ENCODE data around the gene ADGRG4.
"Not testable (repeated sequence)": the region's sequence is repeated elsewhere in the genome, so short reads cannot be mapped to it uniquely, and the experiment has no call there.

The ADGRG4 gene

GRCh38 chrX:136380010-136380769 is 79.4 kb downstream of the ADGRG4 start:
- no peak for DNase-seq (ENCODE audit: extremely low read depth in 1 of 2, low read depth in 1 of 2)

GRCh38 chrX:136386173-136386572 is 85.4 kb downstream of the ADGRG4 start:
- DNase-seq (ENCODE audit: extremely low read depth in 1 of 2, low read depth in 1 of 2) = no peak

DNA sequence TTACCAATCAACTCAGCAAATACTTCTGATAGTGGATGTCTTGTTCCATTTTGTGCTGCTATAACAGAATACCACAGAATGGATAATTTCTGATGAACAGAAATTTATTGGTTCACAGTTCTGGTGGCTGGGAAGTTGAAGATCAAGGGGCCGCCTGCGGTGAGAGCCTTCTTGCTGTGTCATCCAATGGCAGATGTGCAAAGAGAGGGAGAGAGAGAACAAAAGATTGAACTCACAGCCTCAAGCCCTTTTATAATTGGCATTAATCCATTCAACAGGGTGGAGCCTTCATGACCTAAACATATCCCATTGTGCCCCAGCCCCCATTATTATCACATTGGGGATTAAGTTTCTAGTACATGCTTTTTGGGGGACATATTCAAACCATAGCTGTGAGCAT is 86.1 kb downstream of the ADGRG4 start:
- no peak for DNase-seq (ENCODE audit: extremely low read depth in 1 of 2, low read depth in 1 of 2)

DNA sequence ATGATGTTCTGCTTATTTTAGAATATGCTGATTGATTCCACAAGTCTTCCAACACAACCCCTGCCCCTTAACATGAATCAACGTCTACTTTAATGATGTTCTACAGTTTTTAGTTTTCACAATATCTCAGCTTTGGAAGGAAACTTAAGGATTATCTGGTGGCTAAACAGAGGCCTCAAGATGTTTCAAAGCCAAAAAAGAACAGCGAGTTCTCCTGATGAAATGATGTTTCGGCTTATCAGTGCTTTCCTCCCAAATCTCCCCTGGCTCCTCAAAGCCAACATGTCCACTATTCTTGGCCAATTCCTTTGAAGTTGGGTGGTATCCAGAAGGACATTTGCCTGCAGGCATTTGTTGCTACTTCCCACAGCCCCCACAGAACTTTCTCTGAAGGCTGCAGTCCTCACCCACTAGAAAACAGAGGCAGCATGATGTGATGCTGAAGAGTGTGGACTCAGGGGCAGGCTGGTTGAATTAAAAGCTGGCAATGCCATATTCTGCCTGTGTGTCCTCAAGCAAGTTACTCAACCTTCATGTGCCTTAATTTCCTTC is 87.3 kb downstream of the ADGRG4 start:
- DNase-seq (ENCODE audit: extremely low read depth in 1 of 2, low read depth in 1 of 2) = no peak

DNA sequence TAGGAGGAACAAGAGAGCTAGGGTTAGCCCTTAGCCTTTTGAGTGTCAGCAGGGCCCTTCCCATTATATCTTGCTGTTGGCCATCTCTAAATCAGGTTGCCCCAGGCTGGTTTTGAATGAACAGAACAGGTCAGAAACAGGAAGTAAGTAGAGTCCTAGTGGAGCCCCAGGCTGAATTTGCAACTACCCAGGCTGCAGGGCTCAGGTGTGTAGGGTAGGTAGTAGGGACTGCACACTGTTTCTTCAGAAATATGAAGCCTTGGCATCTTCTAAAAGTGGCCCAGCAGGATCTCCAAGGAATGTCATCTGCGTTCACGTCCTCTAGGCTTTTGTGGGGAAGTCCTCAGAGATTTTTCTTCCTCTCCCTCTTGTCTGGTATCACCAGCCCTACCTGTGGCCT is 90.2 kb downstream of the ADGRG4 start:
- DNase-seq (ENCODE audit: extremely low read depth in 1 of 2, low read depth in 1 of 2) = no peak

GRCh38 chrX:136395271-136395670 is 94.5 kb downstream of the ADGRG4 start:
- DNase-seq (ENCODE audit: extremely low read depth in 1 of 2, low read depth in 1 of 2) = no peak

DNA sequence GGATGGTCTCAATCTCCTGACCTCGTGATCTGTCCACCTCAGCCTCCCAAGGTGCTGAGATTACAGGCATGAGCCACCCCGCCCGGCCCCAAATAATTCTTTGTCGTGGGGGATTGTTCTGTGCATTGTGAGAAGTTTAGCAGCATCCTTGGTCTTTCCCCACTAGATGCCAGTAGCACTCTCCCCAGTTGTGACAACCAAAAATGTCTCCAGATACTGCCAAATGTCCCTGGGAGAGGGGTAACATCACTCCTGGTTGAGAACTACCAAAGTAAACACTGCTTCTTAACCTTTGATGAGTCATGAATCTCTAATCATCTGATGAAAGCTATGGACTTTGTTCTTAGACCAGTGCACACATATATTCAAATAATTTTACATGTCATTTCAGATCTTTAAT is 96.2 kb downstream of the ADGRG4 start:
- DNase-seq (ENCODE audit: extremely low read depth in 1 of 2, low read depth in 1 of 2) = no peak

DNA sequence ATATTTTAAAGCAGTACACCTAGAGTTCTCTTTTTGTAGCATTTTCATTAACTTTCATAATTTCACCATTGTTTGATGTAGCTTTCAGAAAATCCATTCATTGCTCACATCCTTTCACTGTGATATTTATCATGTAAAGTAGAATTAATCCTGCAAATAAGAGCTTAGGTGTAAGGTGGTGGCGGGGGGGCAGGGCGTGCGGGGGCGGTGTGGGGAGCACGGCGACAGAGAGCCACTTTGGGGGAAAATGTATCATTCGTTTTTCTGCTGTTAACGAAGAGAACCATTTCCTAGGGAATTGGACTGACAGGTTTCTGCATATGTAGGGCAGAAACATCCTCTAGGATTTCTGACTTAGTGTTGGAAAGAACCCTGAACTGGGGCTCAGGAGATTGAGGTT is 104.4 kb downstream of the ADGRG4 start:
- no peak for DNase-seq (ENCODE audit: extremely low read depth in 1 of 2, low read depth in 1 of 2)

DNA sequence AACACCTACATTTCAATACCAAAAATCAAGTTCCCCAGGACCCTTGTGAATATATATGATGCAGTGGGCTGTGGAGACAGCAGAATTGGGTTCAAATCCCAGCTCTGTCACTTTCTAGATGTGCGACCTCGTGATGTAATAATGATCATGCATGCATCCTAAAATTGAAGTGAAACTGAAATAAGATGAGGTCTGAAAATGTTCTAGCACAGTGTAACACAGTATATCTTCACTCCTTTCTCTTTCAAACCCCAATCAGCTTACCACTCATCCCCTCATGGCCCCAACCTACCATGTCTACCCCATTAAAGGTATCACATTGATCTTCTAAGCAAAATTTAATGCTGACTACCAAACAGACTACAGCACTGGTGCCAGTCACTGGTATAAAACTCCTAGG is 117.0 kb downstream of the ADGRG4 start:
- DNase-seq (ENCODE audit: extremely low read depth in 1 of 2, low read depth in 1 of 2) = no peak

DNA sequence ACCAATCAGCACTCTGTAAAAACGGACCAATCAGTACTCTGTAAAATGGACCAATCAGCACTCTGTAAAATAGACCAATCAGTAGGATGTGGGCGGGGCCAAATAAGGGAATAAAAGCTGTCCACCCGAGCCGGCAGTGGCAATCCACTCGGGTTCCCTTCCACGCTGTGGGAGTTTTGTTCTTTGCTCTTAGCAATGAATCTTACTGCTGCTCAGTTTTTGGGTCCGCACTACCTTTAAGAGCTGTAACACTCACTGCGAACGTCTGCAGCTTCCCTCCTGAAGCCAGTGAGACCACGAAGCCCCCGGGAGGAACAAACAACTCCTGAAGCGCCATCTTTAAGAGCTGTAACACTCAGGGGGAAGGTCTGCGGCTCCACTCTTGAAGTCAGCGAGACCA is 120.6 kb downstream of the ADGRG4 start:
- no peak for DNase-seq (ENCODE audit: extremely low read depth in 1 of 2, low read depth in 1 of 2)

GRCh38 chrX:136423724-136424123 is 123.0 kb downstream of the ADGRG4 start:
- DNase-seq (ENCODE audit: extremely low read depth in 1 of 2, low read depth in 1 of 2) = no peak

GRCh38 chrX:136425996-136426395 is 125.2 kb downstream of the ADGRG4 start:
- no peak for DNase-seq (ENCODE audit: extremely low read depth in 1 of 2, low read depth in 1 of 2)

- no peak for DNase-seq (ENCODE audit: extremely low read depth in 1 of 2, low read depth in 1 of 2)
Observed at GRCh38 chrX:136431625-136432024, 130.9 kb downstream of the ADGRG4 start.

DNA sequence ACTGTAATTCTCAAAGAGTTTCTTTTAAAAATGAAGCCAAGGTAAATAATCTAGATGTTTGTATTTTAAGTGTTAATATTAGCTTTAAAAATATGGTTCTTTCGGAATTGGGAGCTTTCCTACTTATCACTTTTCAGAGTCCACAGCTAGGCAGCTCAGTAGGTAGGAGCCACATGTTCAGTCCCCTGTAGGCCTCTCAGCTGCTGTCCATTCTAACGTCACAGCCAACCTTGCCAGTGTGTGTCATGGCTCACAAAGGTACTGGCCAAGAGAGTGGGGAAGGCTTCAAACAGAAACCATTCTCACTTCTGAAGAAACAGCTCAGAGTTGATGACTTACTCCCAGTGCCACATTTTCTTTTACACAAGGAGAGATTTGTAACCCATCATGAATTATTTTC is 137.0 kb downstream of the ADGRG4 start:
- no peak for DNase-seq (ENCODE audit: extremely low read depth in 1 of 2, low read depth in 1 of 2)

GRCh38 chrX:136438192-136438591 is 137.4 kb downstream of the ADGRG4 start:
- DNase-seq (ENCODE audit: extremely low read depth in 1 of 2, low read depth in 1 of 2) = no peak

GRCh38 chrX:136445674-136446073 is 144.9 kb downstream of the ADGRG4 start:
- DNase-seq (ENCODE audit: extremely low read depth in 1 of 2, low read depth in 1 of 2) = not testable (repeated sequence)

- DNase-seq (ENCODE audit: extremely low read depth in 1 of 2, low read depth in 1 of 2) = no peak
Observed at GRCh38 chrX:136446208-136446607, 145.4 kb downstream of the ADGRG4 start.

DNA sequence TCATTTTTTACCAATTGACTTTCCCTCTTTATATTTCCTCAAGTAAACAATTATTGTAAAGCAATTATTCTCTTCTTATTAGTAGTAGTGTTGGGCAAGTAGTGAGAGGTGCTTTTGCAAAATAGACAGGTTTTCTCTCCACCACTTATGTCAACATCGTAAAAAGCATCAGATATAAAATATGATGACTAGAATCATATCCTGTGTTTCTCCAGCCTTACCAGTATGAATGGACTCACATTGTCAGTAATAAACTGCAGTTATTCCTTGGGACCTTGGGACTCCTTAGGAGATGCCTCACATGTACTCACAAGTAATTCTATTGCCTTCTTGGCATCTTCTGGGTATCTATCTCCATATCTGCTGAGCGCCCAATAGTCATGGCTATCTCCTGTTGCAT is 146.5 kb downstream of the ADGRG4 start:
- no peak for DNase-seq (ENCODE audit: extremely low read depth in 1 of 2, low read depth in 1 of 2)

DNA sequence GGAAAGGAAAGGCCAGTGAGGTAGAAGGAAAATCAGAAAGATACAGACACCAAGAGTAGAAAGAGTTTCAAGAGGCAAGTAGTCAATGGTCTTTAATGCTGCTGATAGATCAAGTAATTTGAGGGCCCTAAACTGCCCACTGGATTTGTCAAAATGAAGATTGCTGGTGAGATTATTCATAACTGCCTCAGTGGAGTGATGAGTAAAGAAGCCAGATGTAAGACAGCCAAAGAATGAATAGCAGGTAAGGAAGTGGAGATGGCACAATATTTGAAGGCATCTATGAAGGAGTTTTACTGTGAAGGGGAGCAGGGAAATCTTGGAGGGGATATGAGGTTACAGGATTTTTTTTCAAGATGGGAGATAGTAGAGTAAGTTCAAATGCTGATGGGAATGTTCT is 147.2 kb downstream of the ADGRG4 start:
- no peak for DNase-seq (ENCODE audit: extremely low read depth in 1 of 2, low read depth in 1 of 2)

- DNase-seq (ENCODE audit: extremely low read depth in 1 of 2, low read depth in 1 of 2) = no peak
Observed at GRCh38 chrX:136450050-136450830, 149.5 kb downstream of the ADGRG4 start.

DNA sequence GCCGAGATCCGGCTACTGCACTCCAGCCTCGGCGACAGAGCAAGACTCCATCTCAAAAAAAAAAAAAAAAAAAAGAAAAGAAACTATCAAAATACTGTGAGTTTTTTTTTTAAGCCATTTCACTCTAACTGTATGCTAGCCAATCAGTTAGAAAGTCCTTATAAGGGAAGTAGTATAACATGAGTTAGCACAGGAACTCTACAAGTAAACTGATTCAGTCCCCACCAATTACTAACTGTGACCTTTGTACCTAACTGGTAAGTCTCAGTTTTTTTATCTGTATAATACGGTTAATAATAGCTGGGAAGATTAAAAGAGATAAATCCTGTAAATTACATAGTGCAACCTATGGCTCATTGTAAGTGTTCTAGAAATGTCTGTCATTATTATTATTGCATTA is 151.9 kb downstream of the ADGRG4 start:
- no peak for DNase-seq (ENCODE audit: extremely low read depth in 1 of 2, low read depth in 1 of 2)

DNA sequence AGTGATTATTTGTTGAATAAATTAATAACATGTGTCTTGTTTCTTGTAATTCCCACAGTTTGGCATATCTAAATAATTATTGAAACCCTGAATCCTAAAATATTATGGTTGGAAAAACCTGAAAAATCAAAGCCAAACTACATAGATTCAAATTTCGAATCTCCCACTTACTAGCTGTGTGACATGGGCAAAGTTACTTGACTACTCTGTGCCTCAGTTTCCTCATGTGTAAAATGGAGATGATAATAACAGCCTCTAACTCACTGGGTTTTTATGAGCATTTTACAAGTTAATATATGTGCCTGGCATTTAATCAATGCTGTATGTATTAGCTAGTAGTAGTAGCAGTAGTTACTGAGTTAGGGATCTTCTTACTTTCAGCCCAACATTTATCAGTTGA is 152.4 kb downstream of the ADGRG4 start:
- no peak for DNase-seq (ENCODE audit: extremely low read depth in 1 of 2, low read depth in 1 of 2)

Measured in stimulated activated CD8-positive, alpha-beta memory T cell treated with anti-CD3 and anti-CD28 coated beads, Interleukin-7, amount 100 ng/mL, for 48 hours (primary cell).